DMS 273 (cell line): ENCODE measurements around the gene CLCN2.

Experiments
- DNase-seq: peaks from one replicate; lab custom pipeline; 2025; ENCODE audit not compliant: unreplicated experiment; lab: John Stamatoyannopoulos, UW

The CLCN2 gene

GRCh38 chr3:184361932-184362667 lies 695 bp upstream of the CLCN2 start:
- peak; percentile 96 for DNase-seq

- DNase-seq = no peak
Measured at GRCh38 chr3:184360929-184361531, 375 bp downstream of the CLCN2 start.

- DNase-seq = no peak
Measured at GRCh38 chr3:184360070-184360928, 1.1 kb downstream of the CLCN2 start.

- DNase-seq = no peak
Measured at GRCh38 chr3:184359610-184360009, 1.8 kb downstream of the CLCN2 start.

- no peak for DNase-seq
Measured at GRCh38 chr3:184358921-184359350, 2.5 kb downstream of the CLCN2 start.

GRCh38 chr3:184358124-184358767 lies 3.2 kb downstream of the CLCN2 start:
- DNase-seq = no peak

- no peak for DNase-seq
Measured at GRCh38 chr3:184357248-184358123, 3.9 kb downstream of the CLCN2 start.

GRCh38 chr3:184355261-184356040 lies 6.0 kb downstream of the CLCN2 start:
- no peak for DNase-seq

GRCh38 chr3:184354754-184355153 lies 6.7 kb downstream of the CLCN2 start:
- DNase-seq = no peak

- DNase-seq = peak; percentile 78
Measured at GRCh38 chr3:184354121-184354728, 7.2 kb downstream of the CLCN2 start.

GRCh38 chr3:184353546-184353941 lies 7.9 kb downstream of the CLCN2 start:
- no peak for DNase-seq

GRCh38 chr3:184352897-184353545 lies 8.4 kb downstream of the CLCN2 start:
- DNase-seq = no peak

- DNase-seq = no peak
Measured at GRCh38 chr3:184352149-184352785, 9.1 kb downstream of the CLCN2 start.

- no peak for DNase-seq
Measured at GRCh38 chr3:184351511-184352148, 9.8 kb downstream of the CLCN2 start.

- no peak for DNase-seq
Measured at GRCh38 chr3:184350618-184351017, 10.8 kb downstream of the CLCN2 start.

- no peak for DNase-seq
Measured at GRCh38 chr3:184349563-184350470, 11.6 kb downstream of the CLCN2 start.

- no peak for DNase-seq
Measured at GRCh38 chr3:184348057-184348382, 13.4 kb downstream of the CLCN2 start.
